PC-9 (cell line): ENCODE measurements around the gene METTL26.

ENCODE experiments used
- EZH2 ChIP-seq: fragments of 200-600 bp; sonication (generic); IDR thresholded peaks from 2 replicates; pipeline ENCODE4 v1.8.0; 2017; ENCODE audit warnings: antibody characterized with exemption, low read depth
- TF ChIP-seq, protein P1 (sequence below): fragments of 200-600 bp; sonication (generic); conservative IDR thresholded peaks from 2 replicates; pipeline ENCODE4 v1.6.1; 2017; ENCODE audit warnings: mixed run types, antibody characterized with exemption, mild to moderate bottlenecking, moderate library complexity

DNA sequence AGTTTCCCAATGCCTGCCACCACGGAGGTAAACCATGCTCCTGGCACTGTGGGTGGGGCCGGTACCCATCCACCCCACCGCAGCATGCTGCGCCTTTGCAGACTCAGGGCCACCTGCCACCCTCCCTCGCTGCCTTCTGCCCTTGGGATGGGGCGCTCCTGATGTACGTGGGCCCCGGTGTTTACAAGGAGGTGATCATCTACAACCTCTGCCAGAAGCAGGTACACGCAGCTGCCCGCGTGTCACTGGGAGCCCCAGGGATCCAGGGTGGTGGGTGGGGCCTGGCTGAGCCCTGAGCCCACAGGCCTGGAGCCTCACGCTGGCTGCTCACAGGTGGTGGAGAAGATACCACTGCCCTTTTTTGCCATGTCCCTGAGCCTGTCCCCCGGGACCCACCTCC is 30.5 kb upstream of the METTL26 start:
- TF ChIP-seq, protein P1, sequence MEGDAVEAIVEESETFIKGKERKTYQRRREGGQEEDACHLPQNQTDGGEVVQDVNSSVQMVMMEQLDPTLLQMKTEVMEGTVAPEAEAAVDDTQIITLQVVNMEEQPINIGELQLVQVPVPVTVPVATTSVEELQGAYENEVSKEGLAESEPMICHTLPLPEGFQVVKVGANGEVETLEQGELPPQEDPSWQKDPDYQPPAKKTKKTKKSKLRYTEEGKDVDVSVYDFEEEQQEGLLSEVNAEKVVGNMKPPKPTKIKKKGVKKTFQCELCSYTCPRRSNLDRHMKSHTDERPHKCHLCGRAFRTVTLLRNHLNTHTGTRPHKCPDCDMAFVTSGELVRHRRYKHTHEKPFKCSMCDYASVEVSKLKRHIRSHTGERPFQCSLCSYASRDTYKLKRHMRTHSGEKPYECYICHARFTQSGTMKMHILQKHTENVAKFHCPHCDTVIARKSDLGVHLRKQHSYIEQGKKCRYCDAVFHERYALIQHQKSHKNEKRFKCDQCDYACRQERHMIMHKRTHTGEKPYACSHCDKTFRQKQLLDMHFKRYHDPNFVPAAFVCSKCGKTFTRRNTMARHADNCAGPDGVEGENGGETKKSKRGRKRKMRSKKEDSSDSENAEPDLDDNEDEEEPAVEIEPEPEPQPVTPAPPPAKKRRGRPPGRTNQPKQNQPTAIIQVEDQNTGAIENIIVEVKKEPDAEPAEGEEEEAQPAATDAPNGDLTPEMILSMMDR: no peak
- TF ChIP-seq EZH2: no peak
